Activated T-cell treated with anti-CD3 and anti-CD28 coated beads, Interleukin-2, amount 50 U/mL, for 4 hours (primary cell): ENCODE measurements around the gene PHACTR1. TPM values are rescaled to one million over a fixed set of nuclear protein-coding genes. Genes with fewer than 3 reads are reported as not detected.
"Not testable (repeated sequence)": the region's sequence is repeated elsewhere in the genome, so short reads cannot be mapped to it uniquely, and the experiment has no call there.

Experiments used
- ATAC-seq, 2 donors: fragments of 200-7000 bp; cut with Tn5 transposase; one replicate each; pipeline ENCODE4 v1.10.0; 2021
- DNase-seq: peaks from one replicate; pipeline ENCODE4 v3.0.0-alpha.2; 2020
- H3K27me3 Mint-ChIP-seq: one replicate; pipeline ENCODE4 v1.8.0; 2021; ENCODE audit warnings: low read depth, mixed read lengths
- H3K36me3 Mint-ChIP-seq: one replicate; pipeline ENCODE4 v1.8.0; 2022; ENCODE audit warnings: mixed read lengths; ENCODE audit not compliant: insufficient read depth
- H3K4me1 Mint-ChIP-seq: one replicate; pipeline ENCODE4 v1.8.0; 2021; ENCODE audit warnings: low read depth, mixed read lengths
- H3K4me3 Mint-ChIP-seq: one replicate; pipeline ENCODE4 v1.8.0; 2021; ENCODE audit warnings: mild to moderate bottlenecking, moderate library complexity, mixed read lengths
- H3K9me3 Mint-ChIP-seq: one replicate; pipeline ENCODE4 v1.8.0; 2021; ENCODE audit warnings: mixed read lengths
- total RNA-seq, 3 donors: library from RNA; stranded (reverse); gene quantifications; one replicate each; pipeline ENCODE4 v1.2.1, GENCODE V29; 2021

The PHACTR1 gene
- total RNA-seq, 3 donors from 2014 or later: 0.26 to 1.1 (median 0.30) TPM

DNA sequence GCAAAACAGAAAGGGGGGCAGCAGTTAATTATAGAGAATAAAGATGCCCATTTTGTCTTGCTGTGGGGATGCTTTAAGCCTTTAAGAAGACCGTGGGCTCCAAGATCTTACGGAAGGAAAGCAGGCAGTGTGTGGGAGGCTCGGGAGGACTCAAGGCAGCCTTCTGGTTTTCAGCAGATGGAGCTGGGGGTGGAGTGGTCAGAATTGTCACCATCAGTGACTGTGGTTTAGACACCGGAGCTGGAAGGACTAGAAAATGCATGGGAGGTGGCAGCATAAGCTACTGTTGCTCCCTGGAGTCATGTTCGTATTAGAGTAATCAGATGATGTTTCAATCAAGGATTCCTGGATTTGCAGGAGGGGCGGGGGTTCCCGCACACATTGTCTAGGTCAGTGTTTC lies 3.7 kb downstream of the PHACTR1 start:
- H3K36me3 Mint-ChIP-seq: no peaks in the 10 kb centered on the region

DNA sequence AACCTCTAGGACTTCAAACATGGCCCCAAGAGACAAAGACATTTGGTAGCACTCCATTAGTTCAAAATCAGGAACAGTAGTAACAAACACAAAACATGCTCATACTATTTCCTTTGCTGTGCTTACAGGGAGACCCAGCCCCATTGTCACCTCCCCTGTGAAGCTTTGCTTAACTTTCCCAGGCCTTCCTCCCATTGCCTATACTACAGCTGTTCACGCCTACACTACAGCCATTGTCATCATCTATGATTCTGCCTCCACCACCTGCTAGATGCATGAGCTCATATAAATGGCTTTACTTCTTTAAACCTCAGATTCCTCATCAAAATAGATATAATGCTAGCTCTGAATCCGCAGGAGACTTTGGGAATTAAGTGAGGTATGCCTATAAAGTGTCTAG lies 8.7 kb downstream of the PHACTR1 start:
- H3K4me3 Mint-ChIP-seq: no peak overlapping the region
- DNase-seq (no peak), ATAC-seq (no peak)
- H3K4me1 Mint-ChIP-seq: no peaks in the 10 kb centered on the region
- no peaks in the 10 kb centered on the region for H3K36me3 Mint-ChIP-seq
- peaks cover 4% of the 10 kb centered on the region for H3K27me3 Mint-ChIP-seq
- H3K9me3 Mint-ChIP-seq: no peaks in the 10 kb centered on the region

More for the DNA sequence above, 3.7 kb downstream of the PHACTR1 start:
- Mint-ChIP-seq H3K27me3 (peaks cover 3% of the 10 kb centered on the region), H3K4me1 (no peaks in the 10 kb centered on the region), H3K9me3 (no peaks in the 10 kb centered on the region), H3K4me3 (no peak overlapping the region)
- ATAC-seq (no peak), DNase-seq (no peak)

DNA sequence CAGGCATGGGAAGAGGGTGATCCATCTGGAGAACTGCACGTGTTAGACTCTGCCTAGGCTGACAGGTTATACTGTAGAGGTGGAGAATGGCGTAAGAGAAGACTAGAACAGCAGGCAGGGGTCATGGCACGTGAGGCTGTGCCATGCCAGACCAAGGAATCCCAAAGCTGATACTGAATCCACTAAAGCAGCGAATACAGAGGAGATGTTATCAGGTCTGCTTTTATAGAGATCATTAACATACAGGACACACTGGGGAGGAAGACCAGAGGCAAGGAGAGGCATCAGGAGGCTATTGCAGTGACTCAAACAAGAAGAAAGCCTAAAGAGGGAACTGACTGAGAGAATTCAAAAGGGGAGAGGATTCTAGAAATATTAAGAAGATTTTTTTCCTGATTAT lies 12.9 kb downstream of the PHACTR1 start:
- H3K36me3 Mint-ChIP-seq: no peaks in the 10 kb centered on the region
- H3K27me3 Mint-ChIP-seq: peaks cover 7% of the 10 kb centered on the region
- no peak for ATAC-seq
- no peak overlapping the region for H3K4me3 Mint-ChIP-seq
- peaks cover 4% of the 10 kb centered on the region for H3K9me3 Mint-ChIP-seq
- H3K4me1 Mint-ChIP-seq: no peaks in the 10 kb centered on the region
- DNase-seq: no peak

DNA sequence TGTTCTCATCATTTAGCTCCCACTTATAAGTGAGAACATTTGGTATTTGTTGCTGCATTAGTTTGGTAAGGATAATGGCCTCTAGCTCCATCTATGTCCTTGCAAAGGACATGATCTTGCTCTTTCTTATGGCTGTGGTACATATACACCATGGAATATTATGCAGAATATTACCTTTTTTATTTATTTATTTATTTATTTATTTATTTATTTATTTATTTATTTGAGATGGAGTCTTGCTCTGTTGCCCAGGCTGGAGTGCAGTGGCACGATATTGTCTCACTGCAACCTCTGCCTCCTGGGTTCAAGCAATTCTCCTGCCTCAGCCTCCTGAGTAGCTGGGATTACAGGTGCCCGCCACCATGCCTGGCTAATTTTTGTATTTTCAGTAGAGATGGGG lies 14.2 kb downstream of the PHACTR1 start:
- H3K4me3 Mint-ChIP-seq, ATAC-seq, H3K9me3 Mint-ChIP-seq: not testable (repeated sequence)

DNA sequence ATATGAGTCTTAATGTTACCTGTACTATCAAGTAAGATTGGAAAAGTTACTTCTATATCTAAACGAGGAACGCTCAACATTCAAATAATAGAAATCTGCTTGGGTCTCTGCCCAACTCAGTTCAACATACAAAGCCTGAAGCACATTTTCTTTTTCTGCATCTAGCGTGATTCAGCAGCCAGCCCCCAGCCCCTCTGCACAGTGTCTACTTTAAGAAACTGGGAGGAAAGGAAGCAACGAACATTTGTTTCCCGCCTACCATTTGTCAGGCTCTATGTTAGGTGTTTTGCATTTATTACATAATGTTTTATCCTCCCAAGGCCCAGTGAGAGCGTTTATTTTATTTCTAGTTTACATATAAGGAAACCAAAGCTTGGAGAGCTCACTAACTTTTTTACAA lies 17.3 kb downstream of the PHACTR1 start:
- no peak overlapping the region for H3K4me3 Mint-ChIP-seq
- H3K36me3 Mint-ChIP-seq: no peaks in the 10 kb centered on the region
- no peak for ATAC-seq
- DNase-seq: no peak
- H3K27me3 Mint-ChIP-seq: peaks cover 3% of the 10 kb centered on the region
- H3K4me1 Mint-ChIP-seq: no peaks in the 10 kb centered on the region
- peaks cover 9% of the 10 kb centered on the region for H3K9me3 Mint-ChIP-seq

More for the DNA sequence above, 14.2 kb downstream of the PHACTR1 start:
- DNase-seq, H3K36me3 Mint-ChIP-seq, H3K4me1 Mint-ChIP-seq, H3K27me3 Mint-ChIP-seq: not testable (repeated sequence)

DNA sequence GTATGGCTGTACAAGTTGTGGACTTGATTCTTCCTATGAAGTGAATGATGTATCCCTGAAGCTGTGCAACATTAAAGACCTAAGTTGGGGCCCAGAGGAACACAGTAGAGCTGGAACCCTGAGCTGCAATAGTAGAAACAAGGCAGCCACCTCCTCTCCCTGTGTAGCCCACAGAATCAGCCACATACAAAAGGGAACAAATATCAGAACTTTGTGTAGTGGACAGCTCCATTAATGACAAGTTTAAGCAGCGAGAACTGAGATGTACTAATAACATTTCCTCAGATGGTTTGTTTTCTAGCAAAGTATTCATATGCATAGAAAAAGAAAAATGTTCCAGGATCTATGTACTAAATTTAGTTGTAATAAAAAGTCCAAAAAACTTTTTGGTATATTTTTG lies 19.2 kb downstream of the PHACTR1 start:
- Mint-ChIP-seq H3K4me3 (no peak overlapping the region), H3K9me3 (peaks cover 9% of the 10 kb centered on the region), H3K4me1 (no peaks in the 10 kb centered on the region), H3K36me3 (no peaks in the 10 kb centered on the region), H3K27me3 (peaks cover 3% of the 10 kb centered on the region)
- no peak for ATAC-seq
- DNase-seq: no peak

DNA sequence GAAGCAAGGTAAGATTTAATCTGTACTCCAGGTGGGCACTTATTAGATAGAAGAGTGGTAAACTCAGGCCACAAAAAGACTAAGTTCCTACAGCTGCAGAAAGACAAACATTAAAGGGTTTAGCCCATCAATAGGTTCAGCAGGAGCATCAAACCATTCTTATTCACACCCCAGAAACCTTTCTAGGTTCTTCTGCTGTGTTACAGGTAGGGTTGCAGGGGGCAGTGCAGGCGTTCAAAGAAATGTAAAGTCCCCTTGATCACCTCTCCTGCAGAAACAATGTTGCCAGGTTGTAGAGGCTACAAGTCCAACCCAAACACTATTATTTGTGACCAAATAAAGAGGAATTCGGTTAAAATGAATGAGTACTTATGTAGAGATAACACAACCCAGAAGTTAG lies 31.8 kb downstream of the PHACTR1 start:
- Mint-ChIP-seq H3K36me3 (no peaks in the 10 kb centered on the region), H3K9me3 (peaks cover 18% of the 10 kb centered on the region), H3K4me1 (peaks cover 3% of the 10 kb centered on the region), H3K27me3 (peaks cover 46% of the 10 kb centered on the region), H3K4me3 (no peak overlapping the region)
- no peak for ATAC-seq
- no peak for DNase-seq

DNA sequence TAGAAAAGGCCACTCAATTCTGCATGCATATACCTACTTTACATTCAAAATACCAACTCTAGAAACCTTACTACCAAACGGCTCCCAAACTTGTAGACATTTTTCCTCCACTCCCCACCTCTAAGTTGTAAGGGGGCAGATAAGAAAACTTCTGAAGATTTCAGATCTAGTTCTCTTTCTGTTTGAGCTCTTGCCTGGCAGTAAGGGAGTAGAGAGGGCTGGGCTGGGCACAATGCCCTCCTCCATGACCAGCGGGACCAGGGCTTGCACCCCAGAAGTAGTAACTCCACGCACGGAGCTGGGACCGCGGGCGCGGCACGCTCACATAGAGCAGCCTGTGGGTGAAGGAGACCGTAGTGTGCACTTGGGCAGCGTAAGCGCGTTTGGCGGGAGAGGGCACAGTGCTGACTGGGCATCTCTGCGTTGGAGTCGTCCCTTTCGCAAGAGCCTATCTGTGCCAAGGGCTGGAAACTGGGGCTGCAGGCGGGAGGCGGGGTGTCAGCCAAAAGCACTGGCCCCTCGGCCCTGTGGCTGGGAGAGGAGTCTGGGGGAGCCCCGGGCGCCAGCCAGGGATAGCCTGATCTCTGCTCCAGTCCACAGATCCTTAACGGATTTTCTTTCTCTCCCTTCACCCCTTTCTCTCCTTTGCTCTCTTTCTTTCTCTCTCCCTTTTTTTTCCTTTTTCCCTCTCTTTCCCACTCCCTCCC lies 32.4 kb downstream of the PHACTR1 start:
- no peak for ATAC-seq
- Mint-ChIP-seq H3K4me3 (no peak overlapping the region), H3K4me1 (peaks cover 3% of the 10 kb centered on the region), H3K27me3 (peaks cover 46% of the 10 kb centered on the region), H3K9me3 (peaks cover 18% of the 10 kb centered on the region), H3K36me3 (no peaks in the 10 kb centered on the region)
- DNase-seq: no peak

DNA sequence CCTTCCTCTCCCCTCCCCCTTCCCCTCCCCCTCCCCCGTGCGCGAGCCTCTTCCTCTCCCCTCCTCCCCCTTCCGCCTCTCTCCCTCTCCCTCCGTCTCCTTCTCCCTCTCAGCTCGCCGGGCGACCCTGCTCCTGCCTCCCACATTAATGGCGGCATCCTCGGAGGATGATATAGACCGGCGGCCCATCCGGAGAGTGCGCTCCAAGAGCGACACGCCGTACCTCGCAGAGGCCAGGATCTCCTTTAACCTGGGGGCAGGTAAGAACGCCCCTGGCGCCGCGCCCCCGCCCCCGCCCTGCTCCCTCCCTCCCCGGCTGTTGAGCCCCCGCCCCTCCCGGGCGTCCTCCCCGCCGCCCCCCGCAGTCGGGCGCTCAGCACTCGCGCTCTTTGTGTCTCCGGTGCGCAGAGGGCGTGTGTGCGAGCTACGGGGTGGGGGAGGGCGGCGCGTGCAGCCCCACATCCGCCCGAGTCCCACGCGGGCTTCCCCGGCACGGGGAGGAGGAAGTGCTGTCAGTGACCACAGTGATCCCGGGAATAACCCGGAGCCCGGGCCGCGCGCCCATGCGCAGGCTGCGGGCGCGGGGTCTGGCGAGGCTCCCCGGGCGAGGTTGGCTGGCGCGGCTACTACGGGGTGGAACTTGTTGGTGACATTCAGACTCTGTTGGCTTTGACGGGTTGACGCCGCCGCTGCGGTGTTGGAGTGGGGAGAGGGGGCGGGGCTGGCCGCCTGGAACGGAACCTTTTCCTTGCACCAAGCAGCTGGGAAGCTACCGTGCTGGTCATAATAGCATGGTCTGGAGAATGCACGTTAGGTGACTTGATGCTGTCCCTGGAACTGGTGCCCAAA lies 33.2 kb downstream of the PHACTR1 start:
- ATAC-seq (no peak), DNase-seq (no peak)
- no peaks in the 10 kb centered on the region for H3K36me3 Mint-ChIP-seq
- no peak overlapping the region for H3K4me3 Mint-ChIP-seq
- peaks cover 50% of the 10 kb centered on the region for H3K27me3 Mint-ChIP-seq
- H3K9me3 Mint-ChIP-seq: peaks cover 18% of the 10 kb centered on the region
- H3K4me1 Mint-ChIP-seq: peaks cover 3% of the 10 kb centered on the region

DNA sequence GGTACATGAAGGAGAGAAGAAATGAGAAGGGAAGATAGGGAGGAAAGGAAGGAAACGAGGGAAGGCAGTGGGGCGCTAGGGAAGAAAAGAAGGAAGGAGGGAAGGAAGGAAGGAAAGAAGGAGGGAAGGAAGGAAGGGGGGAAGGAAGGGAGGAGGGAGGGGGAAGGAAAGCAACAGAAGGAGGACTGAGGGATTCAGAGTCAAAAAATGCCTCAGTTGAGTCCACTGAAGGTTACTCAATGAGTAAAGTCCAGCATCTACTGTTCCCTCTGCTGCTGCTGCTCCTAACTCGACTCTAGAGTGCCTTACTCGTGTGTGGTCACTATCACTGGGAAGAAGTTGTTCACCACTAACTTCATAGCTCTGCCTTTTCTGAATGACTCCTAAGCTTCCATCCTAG lies 33.8 kb downstream of the PHACTR1 start:
- peaks cover 3% of the 10 kb centered on the region for H3K4me1 Mint-ChIP-seq
- no peaks in the 10 kb centered on the region for H3K36me3 Mint-ChIP-seq
- ATAC-seq: no peak
- no peak for DNase-seq
- H3K4me3 Mint-ChIP-seq: no peak overlapping the region
- peaks cover 12% of the 10 kb centered on the region for H3K9me3 Mint-ChIP-seq
- peaks cover 47% of the 10 kb centered on the region for H3K27me3 Mint-ChIP-seq

DNA sequence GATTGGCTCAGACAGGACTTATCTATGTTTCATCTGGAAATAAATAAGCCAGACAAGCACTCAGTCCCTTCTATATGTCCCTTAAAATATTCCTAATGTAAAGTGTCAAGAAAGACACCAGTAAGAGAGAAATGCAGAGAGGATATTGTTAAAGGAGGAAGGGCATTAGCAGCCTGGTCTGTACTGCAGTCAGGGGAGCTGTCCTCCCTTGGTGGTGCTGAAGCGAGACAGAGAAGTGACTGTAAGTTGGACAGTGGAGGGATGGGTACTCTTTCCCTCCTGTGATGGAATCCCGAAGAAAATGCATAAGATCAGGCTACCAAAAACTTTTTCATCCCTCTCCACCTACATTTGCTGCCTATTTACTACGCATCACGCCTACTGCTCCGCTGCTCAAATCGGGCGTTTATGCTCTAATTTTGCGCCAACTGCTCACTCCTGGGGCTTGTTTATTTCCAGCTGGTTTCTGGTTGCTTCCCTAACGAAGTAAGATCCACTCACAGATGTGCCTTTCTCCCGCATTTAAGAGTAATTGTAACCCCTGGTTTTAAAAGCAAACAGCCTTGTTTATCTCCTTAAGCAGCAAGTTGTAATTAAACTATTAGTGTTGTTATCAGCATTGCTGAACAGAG lies 35.2 kb downstream of the PHACTR1 start:
- no peak for ATAC-seq
- DNase-seq: no peak
- Mint-ChIP-seq H3K4me3 (no peak overlapping the region), H3K27me3 (peaks cover 42% of the 10 kb centered on the region), H3K36me3 (no peaks in the 10 kb centered on the region), H3K4me1 (peaks cover 3% of the 10 kb centered on the region), H3K9me3 (peaks cover 6% of the 10 kb centered on the region)

DNA sequence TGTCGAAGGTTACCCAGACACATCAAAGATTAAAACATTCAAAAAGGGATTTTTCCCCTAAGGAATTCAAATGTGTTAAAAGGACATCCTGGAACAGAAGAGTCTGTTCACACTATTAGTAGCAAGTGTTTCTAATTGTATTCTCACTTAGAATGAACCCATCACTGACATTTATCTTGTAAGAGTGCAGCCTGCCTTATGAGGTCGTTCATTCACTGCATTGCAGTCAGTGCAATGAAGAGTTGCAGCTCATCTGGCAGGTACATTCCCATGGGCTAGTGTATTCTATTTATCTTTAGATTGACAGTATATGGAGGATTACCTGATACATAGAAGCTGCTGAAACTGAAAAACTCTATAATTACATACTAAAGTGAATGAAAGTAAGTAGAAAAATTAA lies 36.5 kb downstream of the PHACTR1 start:
- Mint-ChIP-seq H3K4me3 (no peak overlapping the region), H3K27me3 (peaks cover 36% of the 10 kb centered on the region), H3K36me3 (no peaks in the 10 kb centered on the region), H3K9me3 (peaks cover 6% of the 10 kb centered on the region), H3K4me1 (peaks cover 3% of the 10 kb centered on the region)
- ATAC-seq: no peak
- DNase-seq: no peak

DNA sequence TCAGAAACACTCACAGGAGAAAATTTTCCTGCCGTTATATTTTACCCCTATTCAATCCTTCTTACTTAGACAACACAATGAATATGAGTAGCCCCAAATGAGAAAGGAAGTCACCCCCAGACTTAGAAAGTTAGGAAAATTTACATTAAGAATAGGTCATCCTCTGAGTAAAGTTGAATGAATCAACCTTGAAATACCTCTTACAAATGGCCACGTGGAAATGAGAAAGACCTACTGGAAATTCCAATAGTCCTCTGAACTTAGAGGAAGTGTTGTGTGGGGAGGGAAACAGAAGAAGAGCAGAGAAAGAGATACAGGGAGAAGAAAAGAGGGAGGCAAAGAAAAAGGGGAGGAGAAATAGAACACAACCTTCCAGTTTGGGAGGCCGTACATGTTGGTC lies 43.7 kb downstream of the PHACTR1 start:
- no peak for DNase-seq
- no peak for ATAC-seq

DNA sequence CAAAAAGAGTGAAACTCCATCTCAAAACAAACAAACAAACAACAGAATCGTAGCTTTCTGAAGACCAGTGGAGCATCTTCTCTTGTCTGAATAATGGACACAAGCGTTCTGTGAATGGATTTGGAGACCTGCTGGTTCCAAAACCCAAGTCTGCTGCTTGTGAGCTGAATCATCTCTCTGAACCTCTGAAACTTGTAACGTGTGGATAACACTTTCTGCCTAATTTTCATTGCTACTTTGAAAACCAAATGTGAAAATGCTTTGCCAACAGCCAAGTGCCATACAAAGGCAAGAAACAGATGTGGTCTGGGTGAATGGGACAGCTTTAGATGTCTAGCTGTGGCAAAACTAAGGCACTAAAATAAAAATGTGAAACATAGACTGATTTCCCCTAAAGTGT lies 44.3 kb downstream of the PHACTR1 start:
- H3K36me3 Mint-ChIP-seq: no peaks in the 10 kb centered on the region
- no peaks in the 10 kb centered on the region for H3K9me3 Mint-ChIP-seq
- DNase-seq: no peak
- no peak overlapping the region for H3K4me3 Mint-ChIP-seq
- no peaks in the 10 kb centered on the region for H3K4me1 Mint-ChIP-seq
- H3K27me3 Mint-ChIP-seq: peaks cover 4% of the 10 kb centered on the region
- ATAC-seq: no peak

More for the DNA sequence above, 43.7 kb downstream of the PHACTR1 start:
- peaks cover 4% of the 10 kb centered on the region for H3K27me3 Mint-ChIP-seq
- no peaks in the 10 kb centered on the region for H3K36me3 Mint-ChIP-seq
- H3K4me1 Mint-ChIP-seq: no peaks in the 10 kb centered on the region
- no peaks in the 10 kb centered on the region for H3K9me3 Mint-ChIP-seq
- no peak overlapping the region for H3K4me3 Mint-ChIP-seq
